ENCODE results near the gene SV2B. TPM values are rescaled to one million over a fixed set of nuclear protein-coding genes. Genes with fewer than 3 reads are reported as not detected.

The SV2B gene
- total and polyA plus RNA-seq, 12 donors, result 0.16 to 7.5 (median 3.0) TPM

DNA sequence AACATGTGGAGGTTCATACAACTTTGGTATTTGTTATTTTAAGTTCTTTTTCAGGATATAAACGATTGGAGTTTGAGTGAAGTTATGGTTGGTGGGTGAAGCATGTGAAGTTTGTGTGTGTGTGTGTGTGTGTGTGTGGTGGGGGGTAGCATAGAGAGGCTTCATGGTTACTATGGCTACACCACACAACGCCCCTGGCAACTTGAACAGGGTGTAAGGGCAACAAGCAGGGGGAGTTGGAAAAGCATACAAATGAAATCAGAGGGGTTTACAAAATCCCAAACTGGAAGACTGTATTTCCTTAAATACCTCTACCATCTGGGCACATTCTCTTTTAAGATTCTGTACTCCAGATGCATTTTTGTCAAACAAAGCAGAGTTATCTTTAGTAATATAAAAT lies 207.5 kb downstream of the SV2B start:
- H3K36me3 ChIP-seq (replicated peaks in 1 of 2), result no peaks in the 10 kb centered on the region
- no peaks in the 10 kb centered on the region for H3K4me1 ChIP-seq (replicated peaks in 1 of 2)
- 55 to 73% (median 67%) methylated on average over 2 of the region's 2 CpGs for WGBS, 4 donors
- no peak for DNase-seq
- TF ChIP-seq POLR2A (IDR thresholded peaks at IDR 0.05), result no peak
- TF ChIP-seq, protein P1, sequence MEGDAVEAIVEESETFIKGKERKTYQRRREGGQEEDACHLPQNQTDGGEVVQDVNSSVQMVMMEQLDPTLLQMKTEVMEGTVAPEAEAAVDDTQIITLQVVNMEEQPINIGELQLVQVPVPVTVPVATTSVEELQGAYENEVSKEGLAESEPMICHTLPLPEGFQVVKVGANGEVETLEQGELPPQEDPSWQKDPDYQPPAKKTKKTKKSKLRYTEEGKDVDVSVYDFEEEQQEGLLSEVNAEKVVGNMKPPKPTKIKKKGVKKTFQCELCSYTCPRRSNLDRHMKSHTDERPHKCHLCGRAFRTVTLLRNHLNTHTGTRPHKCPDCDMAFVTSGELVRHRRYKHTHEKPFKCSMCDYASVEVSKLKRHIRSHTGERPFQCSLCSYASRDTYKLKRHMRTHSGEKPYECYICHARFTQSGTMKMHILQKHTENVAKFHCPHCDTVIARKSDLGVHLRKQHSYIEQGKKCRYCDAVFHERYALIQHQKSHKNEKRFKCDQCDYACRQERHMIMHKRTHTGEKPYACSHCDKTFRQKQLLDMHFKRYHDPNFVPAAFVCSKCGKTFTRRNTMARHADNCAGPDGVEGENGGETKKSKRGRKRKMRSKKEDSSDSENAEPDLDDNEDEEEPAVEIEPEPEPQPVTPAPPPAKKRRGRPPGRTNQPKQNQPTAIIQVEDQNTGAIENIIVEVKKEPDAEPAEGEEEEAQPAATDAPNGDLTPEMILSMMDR (IDR thresholded peaks at IDR 0.05), result no peak
- no peaks in the 10 kb centered on the region for H3K9me3 ChIP-seq (replicated peaks in 1 of 3)
- no peak overlapping the region for H3K27ac ChIP-seq
- H3K4me3 ChIP-seq, result no peak overlapping the region
- peaks cover 7% of the 10 kb centered on the region for H3K27me3 ChIP-seq
- intact Hi-C loops (cut with DNase I), result loop anchor here in 1 of 2 donors (10.0 kb wide), 1 partner anchor 767 kb away; no protein-coding TSS in a partner anchor

DNA sequence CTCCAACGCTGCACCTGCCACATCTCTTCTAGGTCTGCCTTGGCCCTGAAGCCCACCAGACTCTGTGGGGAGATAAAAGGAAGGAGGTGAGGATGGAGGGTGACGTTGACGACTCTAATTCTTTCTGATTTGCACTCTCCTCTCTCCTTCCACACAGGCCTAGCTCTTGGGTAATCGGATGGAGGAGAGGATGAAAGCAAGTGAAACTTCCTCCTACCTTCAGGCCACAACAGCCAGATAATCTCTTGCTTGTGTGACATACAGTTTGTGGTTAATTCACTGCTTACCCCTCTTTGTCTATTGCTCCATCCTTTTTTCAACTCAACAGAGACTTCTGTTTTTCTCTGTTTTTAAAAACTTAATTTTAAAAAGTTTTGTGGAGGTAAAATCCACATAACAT lies 208.1 kb downstream of the SV2B start:
- Histone ChIP-seq H3K9me3 (replicated peaks in 1 of 3) (no peaks in the 10 kb centered on the region), H3K27me3 (peaks cover 6% of the 10 kb centered on the region), H3K4me1 (replicated peaks in 1 of 2) (no peaks in the 10 kb centered on the region), H3K27ac (no peak overlapping the region), H3K36me3 (replicated peaks in 1 of 2) (no peaks in the 10 kb centered on the region), H3K4me3 (no peak overlapping the region)
- DNase-seq, result no peak
- WGBS, 4 donors, result 72 to 83% (median 79%) methylated on average over 4 of the region's 4 CpGs
- TF ChIP-seq POLR2A (IDR thresholded peaks at IDR 0.05), result no peak
- TF ChIP-seq, protein P1 (IDR thresholded peaks at IDR 0.05), result no peak
- intact Hi-C loops (cut with DNase I), result loop anchor here in 1 of 2 donors (10.0 kb wide), 1 partner anchor 767 kb away; no protein-coding TSS in a partner anchor

DNA sequence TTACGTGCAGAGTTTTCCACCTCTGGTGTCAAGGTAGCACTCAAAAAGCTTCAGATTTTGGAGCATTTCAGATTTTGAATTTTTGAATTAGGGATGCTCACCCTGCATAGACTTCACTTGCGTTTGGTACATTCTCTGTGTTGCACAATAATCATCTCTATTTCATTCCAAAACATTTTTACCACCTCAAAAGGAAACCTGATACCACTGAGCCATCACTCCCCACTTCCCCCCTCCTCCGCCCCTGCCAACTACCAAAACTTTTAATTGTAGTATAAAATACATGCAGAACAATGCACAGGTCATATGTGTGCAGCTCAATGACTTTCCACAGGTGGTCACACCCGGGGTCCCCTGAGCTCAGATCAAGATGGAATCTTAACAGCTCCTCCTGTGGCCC lies 208.8 kb downstream of the SV2B start:
- intact Hi-C loops (cut with DNase I), result loop anchor here in 1 of 2 donors (10.0 kb wide), 1 partner anchor 766 kb away; no protein-coding TSS in a partner anchor
- Histone ChIP-seq H3K9me3 (replicated peaks in 1 of 3) (no peaks in the 10 kb centered on the region), H3K4me3 (no peak overlapping the region), H3K4me1 (replicated peaks in 1 of 2) (no peaks in the 10 kb centered on the region), H3K27ac (no peak overlapping the region), H3K36me3 (replicated peaks in 1 of 2) (no peaks in the 10 kb centered on the region), H3K27me3 (no peaks in the 10 kb centered on the region)
- no peak for DNase-seq
- TF ChIP-seq, protein P1 (IDR thresholded peaks at IDR 0.05), result no peak
- no peak for TF ChIP-seq POLR2A (IDR thresholded peaks at IDR 0.05)
- WGBS, 4 donors, result 77 to 82% (median 79%) methylated on average over 3 to 4 of the region's 4 CpGs

DNA sequence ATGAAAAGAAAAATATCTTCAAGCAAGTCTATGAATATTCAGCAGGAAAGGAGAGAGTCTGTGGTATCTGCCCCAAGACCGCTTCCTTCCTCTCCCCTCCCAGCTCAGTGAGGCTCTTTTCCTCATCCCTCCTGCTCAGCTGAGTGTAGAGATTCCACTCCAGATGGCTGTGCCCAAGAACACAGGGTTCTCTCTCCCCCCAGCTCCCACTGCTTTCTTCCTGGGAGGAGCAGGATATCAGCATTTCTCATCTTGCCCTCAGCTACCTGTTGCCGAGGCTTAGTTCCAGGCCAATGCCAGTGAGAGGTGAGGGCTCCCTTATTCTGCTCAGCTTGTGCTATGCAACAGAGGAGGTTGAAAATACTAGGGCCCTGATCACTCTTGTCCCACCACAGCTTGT lies 211.9 kb downstream of the SV2B start:
- WGBS, 4 donors, result 47 to 81% (median 72%) methylated on average over 2 of the region's 2 CpGs
- Histone ChIP-seq H3K27me3 (no peaks in the 10 kb centered on the region), H3K36me3 (replicated peaks in 1 of 2) (no peaks in the 10 kb centered on the region), H3K4me1 (replicated peaks in 1 of 2) (no peaks in the 10 kb centered on the region), H3K4me3 (no peak overlapping the region), H3K9me3 (replicated peaks in 1 of 3) (no peaks in the 10 kb centered on the region), H3K27ac (no peak overlapping the region)
- DNase-seq, result no peak
- intact Hi-C loops (cut with DNase I), result no loop called here
- TF ChIP-seq, protein P1 (IDR thresholded peaks at IDR 0.05), result no peak
- TF ChIP-seq POLR2A (IDR thresholded peaks at IDR 0.05), result no peak

Measured in adrenal gland (tissue), 12 donors.